ENCODE measurements around the gene GPR3. TPM values are rescaled to one million over a fixed set of nuclear protein-coding genes. Genes with fewer than 3 reads are reported as not detected.
"Not testable (repeated sequence)": the region's sequence is repeated elsewhere in the genome, so short reads cannot be mapped to it uniquely, and the experiment has no call there.

The GPR3 gene
- total RNA-seq, 1 experiment from 2014 or later: not detected

GRCh38 chr1:27428316-27429028 is 36.0 kb downstream of the GPR3 start:
- DNase-seq: no peak
- Histone ChIP-seq H3K36me3 (peaks cover 32% of the 10 kb centered on the region), H3K4me3 (no peak overlapping the region), H3K27me3 (no peaks in the 10 kb centered on the region), H3K9me3 (no peaks in the 10 kb centered on the region)

GRCh38 chr1:27429029-27429425 is 36.6 kb downstream of the GPR3 start:
- Histone ChIP-seq H3K9me3 (no peaks in the 10 kb centered on the region), H3K4me3 (no peak overlapping the region), H3K27me3 (no peaks in the 10 kb centered on the region), H3K36me3 (peaks cover 32% of the 10 kb centered on the region)
- no peak for DNase-seq

GRCh38 chr1:27430903-27431600 is 38.6 kb downstream of the GPR3 start:
- no peak for DNase-seq
- no peaks in the 10 kb centered on the region for H3K9me3 ChIP-seq
- no peaks in the 10 kb centered on the region for H3K27me3 ChIP-seq
- H3K36me3 ChIP-seq: peaks cover 26% of the 10 kb centered on the region
- no peak overlapping the region for H3K4me3 ChIP-seq

- Histone ChIP-seq H3K9me3 (no peaks in the 10 kb centered on the region), H3K27me3 (no peaks in the 10 kb centered on the region), H3K36me3 (peaks cover 23% of the 10 kb centered on the region), H3K4me3 (no peak overlapping the region)
- DNase-seq: no peak
Measured at GRCh38 chr1:27431601-27431940, 39.1 kb downstream of the GPR3 start.

- H3K27me3 ChIP-seq, H3K4me3 ChIP-seq, DNase-seq, H3K9me3 ChIP-seq: not testable (repeated sequence)
- H3K36me3 ChIP-seq: peaks cover 14% of the 10 kb centered on the region
Measured at GRCh38 chr1:27432725-27433124, 40.3 kb downstream of the GPR3 start.

- Histone ChIP-seq H3K9me3 (no peaks in the 10 kb centered on the region), H3K4me3 (no peak overlapping the region), H3K36me3 (peaks cover 6% of the 10 kb centered on the region), H3K27me3 (no peaks in the 10 kb centered on the region)
- no peak for DNase-seq
Measured at GRCh38 chr1:27433706-27434105, 41.3 kb downstream of the GPR3 start.

- Histone ChIP-seq H3K36me3 (peaks cover 11% of the 10 kb centered on the region; the same call in 1 of the 2 replicates), H3K27me3 (no peaks in the 10 kb centered on the region), H3K4me3 (no peak overlapping the region), H3K9me3 (no peaks in the 10 kb centered on the region)
- DNase-seq: no peak
Measured at GRCh38 chr1:27435566-27436203, 43.3 kb downstream of the GPR3 start.

GRCh38 chr1:27436204-27437159 is 44.1 kb downstream of the GPR3 start:
- Histone ChIP-seq H3K27me3 (no peaks in the 10 kb centered on the region), H3K9me3 (no peaks in the 10 kb centered on the region), H3K36me3 (peaks cover 11% of the 10 kb centered on the region; the same call in 1 of the 2 replicates), H3K4me3 (no peak overlapping the region)
- DNase-seq: no peak

- H3K4me3 ChIP-seq: no peak overlapping the region
- no peaks in the 10 kb centered on the region for H3K9me3 ChIP-seq
- H3K36me3 ChIP-seq: peaks cover 9% of the 10 kb centered on the region; the same call in 1 of the 2 replicates
- H3K27me3 ChIP-seq: no peaks in the 10 kb centered on the region
- no peak for DNase-seq
Measured at GRCh38 chr1:27438621-27439061, 46.2 kb downstream of the GPR3 start.

GRCh38 chr1:27439150-27439549 is 46.7 kb downstream of the GPR3 start:
- no peaks in the 10 kb centered on the region for H3K27me3 ChIP-seq
- H3K4me3 ChIP-seq: no peak overlapping the region
- peaks cover 9% of the 10 kb centered on the region; the same call in 1 of the 2 replicates for H3K36me3 ChIP-seq
- no peak for DNase-seq
- no peaks in the 10 kb centered on the region for H3K9me3 ChIP-seq

GRCh38 chr1:27444632-27445031 is 52.2 kb downstream of the GPR3 start:
- DNase-seq: no peak
- peaks cover 3% of the 10 kb centered on the region; the same call in 1 of the 2 replicates for H3K36me3 ChIP-seq
- H3K9me3 ChIP-seq: no peaks in the 10 kb centered on the region
- no peak overlapping the region for H3K4me3 ChIP-seq
- no peaks in the 10 kb centered on the region for H3K27me3 ChIP-seq

Other genes starting within 250 kb of the GPR3 start
- gene SLC9A1, start 237.5 kb upstream of the GPR3 start, total RNA-seq (2014; rRNA removed; shearing (Covaris generic); ENCODE audit: low replicate concordance): 2.9 and 23.6 TPM in 2 replicates
- gene WDTC1, start 158.0 kb upstream of the GPR3 start, total RNA-seq (2014; rRNA removed; shearing (Covaris generic); ENCODE audit: low replicate concordance): 14.9 and 15.8 TPM in 2 replicates
- gene TMEM222, start 70.5 kb upstream of the GPR3 start, total RNA-seq (2014; rRNA removed; shearing (Covaris generic); ENCODE audit: low replicate concordance): 31.8 and 54.2 TPM in 2 replicates
- gene SYTL1, start 50.6 kb upstream of the GPR3 start, total RNA-seq (2014; rRNA removed; shearing (Covaris generic); ENCODE audit: low replicate concordance): not detected in 2 replicates
- 11.5 and 26.9 TPM in 2 replicates for gene MAP3K6, start 25.7 kb upstream of the GPR3 start, total RNA-seq (2014; rRNA removed; shearing (Covaris generic); ENCODE audit: low replicate concordance)
- gene FCN3, start 17.8 kb upstream of the GPR3 start, total RNA-seq (2014; rRNA removed; shearing (Covaris generic); ENCODE audit: low replicate concordance): not detected in 2 replicates
- gene CD164L2, start 9.3 kb upstream of the GPR3 start, total RNA-seq (2014; rRNA removed; shearing (Covaris generic); ENCODE audit: low replicate concordance): not detected in 2 replicates
- gene WASF2, start 97.5 kb downstream of the GPR3 start, total RNA-seq (2014; rRNA removed; shearing (Covaris generic); ENCODE audit: low replicate concordance): 13.9 and 15.5 TPM in 2 replicates
- gene AHDC1, start 211.5 kb downstream of the GPR3 start, total RNA-seq (2014; rRNA removed; shearing (Covaris generic); ENCODE audit: low replicate concordance): 10.4 and 11.5 TPM in 2 replicates
- not detected in 2 replicates for gene FGR, start 242.6 kb downstream of the GPR3 start, total RNA-seq (2014; rRNA removed; shearing (Covaris generic); ENCODE audit: low replicate concordance)